Measurements from ENCODE around the gene TSSK2. TPM values are rescaled to one million over a fixed set of nuclear protein-coding genes. Genes with fewer than 3 reads are reported as not detected.
"Not testable (repeated sequence)": the region's sequence is repeated elsewhere in the genome, so short reads cannot be mapped to it uniquely, and the experiment has no call there.

Gene TSSK2
- total RNA-seq, 4 donors from 2014 or later: 0.19 to 0.33 (median 0.25) TPM; not detected in 1

- in situ Hi-C loops (cut with MboI; ENCODE audit: low sequenced_read_pairs in 4 of 4): no loop called here
- no peak overlapping the region for H3K4me3 ChIP-seq
- H3K27me3 ChIP-seq: peaks cover 46 to 52% (median 52%) of the 10 kb centered on the region in 3 donors
- no peak overlapping the region for H3K27ac ChIP-seq
- H3K4me1 ChIP-seq: peaks cover 0 to 6% of the 10 kb centered on the region in 2 donors
- DNase-seq (no peak), ATAC-seq (no peak)
- intact Hi-C loops (cut with DNase I; ENCODE audit: low total_unique reads): no loop called here
- no peaks in the 10 kb centered on the region for H3K9me3 ChIP-seq
- H3K36me3 ChIP-seq: no peaks in the 10 kb centered on the region
- no peak for TF ChIP-seq POLR2A (IDR thresholded peaks at IDR 0.05)
- TF ChIP-seq CTCF (IDR thresholded peaks at IDR 0.05 in 4 of 5, conservative IDR thresholded peaks at IDR 0.05 in 1 of 5): no peak
These were observed 19.6 kb downstream of the TSSK2 start for GRCh38 chr22:19150482-19151328.

GRCh38 chr22:19151329-19152191 is 20.5 kb downstream of the TSSK2 start:
- no peak for ATAC-seq
- peaks cover 46 to 52% (median 52%) of the 10 kb centered on the region in 3 donors for H3K27me3 ChIP-seq

GRCh38 chr22:19152942-19153883 is 22.1 kb downstream of the TSSK2 start:
- Histone ChIP-seq H3K9me3 (no peaks in the 10 kb centered on the region), H3K4me1 (peaks cover 0 to 6% of the 10 kb centered on the region in 2 donors), H3K4me3 (no peak overlapping the region), H3K27ac (no peak overlapping the region), H3K36me3 (no peaks in the 10 kb centered on the region), H3K27me3 (peaks cover 43 to 51% (median 48%) of the 10 kb centered on the region in 3 donors)
- intact Hi-C loops (cut with DNase I; ENCODE audit: low total_unique reads) (no loop called here), in situ Hi-C loops (cut with MboI; ENCODE audit: low sequenced_read_pairs in 4 of 4) (no loop called here)
- DNase-seq (no peak), ATAC-seq (no peak)
- no peak for TF ChIP-seq CTCF (IDR thresholded peaks at IDR 0.05 in 4 of 5, conservative IDR thresholded peaks at IDR 0.05 in 1 of 5)
- no peak for TF ChIP-seq POLR2A (IDR thresholded peaks at IDR 0.05)

More at GRCh38 chr22:19151329-19152191, 20.5 kb downstream of the TSSK2 start:
- H3K4me1 ChIP-seq: peaks cover 0 to 6% of the 10 kb centered on the region in 2 donors
- H3K4me3 ChIP-seq: no peak overlapping the region
- no peak overlapping the region for H3K27ac ChIP-seq
- no peaks in the 10 kb centered on the region for H3K9me3 ChIP-seq
- TF ChIP-seq POLR2A (IDR thresholded peaks at IDR 0.05): no peak
- TF ChIP-seq CTCF (IDR thresholded peaks at IDR 0.05 in 4 of 5, conservative IDR thresholded peaks at IDR 0.05 in 1 of 5): no peak
- intact Hi-C loops (cut with DNase I; ENCODE audit: low total_unique reads) (no loop called here), in situ Hi-C loops (cut with MboI; ENCODE audit: low sequenced_read_pairs in 4 of 4) (no loop called here)
- no peaks in the 10 kb centered on the region for H3K36me3 ChIP-seq
- DNase-seq: no peak

- H3K4me1 ChIP-seq; H3K9me3 ChIP-seq; in situ Hi-C loops (cut with MboI; ENCODE audit: low sequenced_read_pairs in 4 of 4); intact Hi-C loops (cut with DNase I; ENCODE audit: low total_unique reads); H3K27ac ChIP-seq; ATAC-seq; DNase-seq; H3K4me3 ChIP-seq; H3K36me3 ChIP-seq: not testable (repeated sequence)
- peaks cover 21 to 29% (median 26%) of the 10 kb centered on the region in 3 donors for H3K27me3 ChIP-seq
These were observed 25.0 kb downstream of the TSSK2 start for GRCh38 chr22:19156109-19156508.

GRCh38 chr22:19158649-19159048 is 27.5 kb downstream of the TSSK2 start:
- DNase-seq; H3K36me3 ChIP-seq; intact Hi-C loops (cut with DNase I; ENCODE audit: low total_unique reads); H3K4me3 ChIP-seq; H3K4me1 ChIP-seq; in situ Hi-C loops (cut with MboI; ENCODE audit: low sequenced_read_pairs in 4 of 4); H3K27me3 ChIP-seq; H3K9me3 ChIP-seq; H3K27ac ChIP-seq; ATAC-seq: not testable (repeated sequence)

All from gastrocnemius medialis (tissue), 4 donors.